ENCODE measurements around the gene GRAP.

Gene GRAP

DNA sequence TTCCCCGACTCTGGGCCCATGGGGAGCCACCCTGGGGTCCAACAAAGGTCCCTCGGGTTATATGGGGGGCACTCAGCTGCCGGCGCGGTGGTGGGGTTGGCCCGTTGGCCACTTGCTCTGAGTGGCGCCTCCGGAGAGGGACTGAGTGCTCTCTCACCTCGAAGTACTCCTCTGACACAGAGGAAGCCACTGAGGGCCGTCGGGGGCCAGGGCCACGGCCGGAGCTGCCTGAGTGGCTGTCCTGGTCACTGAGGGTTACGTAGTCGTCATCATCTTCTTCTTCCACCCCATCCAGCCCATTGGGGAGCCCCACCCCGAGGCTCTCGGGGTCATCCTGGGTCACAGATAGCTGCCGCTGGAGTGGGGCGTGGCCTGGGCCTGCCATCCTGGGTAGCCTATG, 69.1 kb downstream of the GRAP start:
- Histone ChIP-seq H3K27ac (no peak overlapping the region), H3K36me3 (no peaks in the 10 kb centered on the region), H3K9me3 (ENCODE audit: severe bottlenecking) (no peaks in the 10 kb centered on the region), H3K4me3 (ENCODE audit: low read depth, low read length) (no peak overlapping the region), H3K27me3 (ENCODE audit: insufficient read depth, low read depth, severe bottlenecking) (no peaks in the 10 kb centered on the region)
- no peak for DNase-seq
- no peak for TF ChIP-seq CTCF (IDR thresholded peaks at IDR 0.05; ENCODE audit: low read depth, low read length)

GRCh38 chr17:18977021-18977420, 69.7 kb downstream of the GRAP start:
- Histone ChIP-seq H3K27me3 (ENCODE audit: insufficient read depth, low read depth, severe bottlenecking) (no peaks in the 10 kb centered on the region), H3K36me3 (no peaks in the 10 kb centered on the region), H3K9me3 (ENCODE audit: severe bottlenecking) (no peaks in the 10 kb centered on the region), H3K27ac (no peak overlapping the region), H3K4me3 (ENCODE audit: low read depth, low read length) (no peak overlapping the region)
- TF ChIP-seq CTCF (IDR thresholded peaks at IDR 0.05; ENCODE audit: low read depth, low read length): no peak
- no peak for DNase-seq

GRCh38 chr17:18976201-18976600, 70.6 kb downstream of the GRAP start:
- DNase-seq: no peak
- H3K36me3 ChIP-seq: no peaks in the 10 kb centered on the region
- no peak for TF ChIP-seq CTCF (IDR thresholded peaks at IDR 0.05; ENCODE audit: low read depth, low read length)
- H3K4me3 ChIP-seq (ENCODE audit: low read depth, low read length): no peak overlapping the region
- no peaks in the 10 kb centered on the region for H3K9me3 ChIP-seq (ENCODE audit: severe bottlenecking)
- H3K27ac ChIP-seq: no peak overlapping the region
- H3K27me3 ChIP-seq (ENCODE audit: insufficient read depth, low read depth, severe bottlenecking): no peaks in the 10 kb centered on the region

GRCh38 chr17:18975597-18975996, 71.2 kb downstream of the GRAP start:
- no peak for DNase-seq
- no peaks in the 10 kb centered on the region for H3K27me3 ChIP-seq (ENCODE audit: insufficient read depth, low read depth, severe bottlenecking)
- no peak for TF ChIP-seq CTCF (IDR thresholded peaks at IDR 0.05; ENCODE audit: low read depth, low read length)
- no peak overlapping the region for H3K4me3 ChIP-seq (ENCODE audit: low read depth, low read length)
- H3K36me3 ChIP-seq: no peaks in the 10 kb centered on the region
- H3K27ac ChIP-seq: no peak overlapping the region
- H3K9me3 ChIP-seq (ENCODE audit: severe bottlenecking): no peaks in the 10 kb centered on the region

GRCh38 chr17:18974407-18975149, 72.2 kb downstream of the GRAP start:
- TF ChIP-seq CTCF (IDR thresholded peaks at IDR 0.05; ENCODE audit: low read depth, low read length): no peak
- no peaks in the 10 kb centered on the region for H3K36me3 ChIP-seq
- H3K4me3 ChIP-seq (ENCODE audit: low read depth, low read length): no peak overlapping the region
- no peak overlapping the region for H3K27ac ChIP-seq
- H3K9me3 ChIP-seq (ENCODE audit: severe bottlenecking): no peaks in the 10 kb centered on the region
- no peaks in the 10 kb centered on the region for H3K27me3 ChIP-seq (ENCODE audit: insufficient read depth, low read depth, severe bottlenecking)
- DNase-seq: no peak

DNA sequence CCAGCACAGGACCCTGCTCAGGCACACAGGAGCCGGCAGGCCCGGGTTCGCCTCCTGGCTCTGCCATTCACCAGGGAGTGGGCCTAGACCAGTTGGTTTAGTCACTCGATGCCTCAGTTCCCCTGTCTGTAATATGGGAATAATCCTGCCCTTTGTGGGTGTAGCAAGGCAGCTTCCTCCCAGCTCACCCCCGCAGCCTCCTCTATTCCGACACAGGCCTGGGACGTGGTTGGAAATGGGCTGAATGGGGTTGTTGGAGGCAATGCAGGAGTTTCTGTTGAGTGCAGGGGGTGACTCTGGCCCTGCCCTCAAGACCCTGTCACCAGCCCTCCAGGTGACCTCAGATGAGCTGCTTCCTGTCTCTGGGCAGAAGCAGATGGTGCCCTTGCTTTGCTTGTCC, 75.0 kb downstream of the GRAP start:
- no peaks in the 10 kb centered on the region for H3K36me3 ChIP-seq
- H3K27ac ChIP-seq: no peak overlapping the region
- no peak overlapping the region for H3K4me3 ChIP-seq (ENCODE audit: low read depth, low read length)
- no peaks in the 10 kb centered on the region for H3K9me3 ChIP-seq (ENCODE audit: severe bottlenecking)
- no peaks in the 10 kb centered on the region for H3K27me3 ChIP-seq (ENCODE audit: insufficient read depth, low read depth, severe bottlenecking)
- no peak for TF ChIP-seq CTCF (IDR thresholded peaks at IDR 0.05; ENCODE audit: low read depth, low read length)
- DNase-seq: no peak

Measured in WERI-Rb-1 (cell line).